Lung (tissue), 16 donors: ENCODE results near the gene SLC10A2. TPM values are rescaled to one million over a fixed set of nuclear protein-coding genes. Genes with fewer than 3 reads are reported as not detected.
"Not testable (repeated sequence)": the region's sequence is repeated elsewhere in the genome, so short reads cannot be mapped to it uniquely, and the experiment has no call there.

ENCODE experiments used
- ATAC-seq: fragments of 200-7000 bp; cut with Tn5 transposase; one replicate; pipeline ENCODE4 v1.9.1; 2020; ENCODE audit warnings: moderate number of reproducible peaks; ENCODE audit not compliant: insufficient read depth, low FRiP score
- DNase-seq, 3 donors: peaks; one replicate each; pipeline ENCODE4 v3.0.0-alpha.2; 2013 to 2017
- H3K27ac ChIP-seq, 2 donors: one replicate each; pipeline ENCODE4 v1.5.1; 2013; ENCODE audit warnings: mild to moderate bottlenecking in 2 of 2, moderate library complexity in 2 of 2, control low read depth in 1 of 2, inconsistent platforms in 1 of 2, low read depth in 1 of 2, low read length in 1 of 2
- H3K27me3 ChIP-seq, 3 donors: one replicate each; pipeline ENCODE4 v1.5.1; 2013; ENCODE audit warnings: low read length in 2 of 3; ENCODE audit not compliant: control insufficient read depth in 3 of 3, insufficient read depth in 3 of 3
- H3K36me3 ChIP-seq, 4 donors: one replicate each; pipeline ENCODE4 v1.5.1; 2013; ENCODE audit warnings: low read length in 4 of 4, mild to moderate bottlenecking in 1 of 4, moderate library complexity in 1 of 4; ENCODE audit not compliant: control insufficient read depth in 4 of 4, insufficient read depth in 4 of 4
- H3K4me1 ChIP-seq, 5 donors: one replicate each; pipeline ENCODE4 v1.5.1; 2013; ENCODE audit warnings: low read length in 5 of 5, mild to moderate bottlenecking in 2 of 5, moderate library complexity in 1 of 5; ENCODE audit not compliant: control insufficient read depth in 5 of 5, insufficient read depth in 5 of 5
- H3K4me3 ChIP-seq: one replicate; pipeline ENCODE4 v1.5.1; 2013; ENCODE audit warnings: mild to moderate bottlenecking, control low read depth, moderate library complexity
- H3K9ac ChIP-seq, 2 donors: one replicate each; pipeline ENCODE4 v1.5.1; 2013; ENCODE audit warnings: low read length in 2 of 2, control low read depth in 1 of 2; ENCODE audit not compliant: insufficient read depth in 1 of 2
- H3K9me3 ChIP-seq, 4 donors: one replicate each; pipeline ENCODE4 v1.5.1; 2013; ENCODE audit warnings: low read length in 3 of 4, mild to moderate bottlenecking in 1 of 4, moderate library complexity in 1 of 4; ENCODE audit not compliant: control insufficient read depth in 4 of 4, insufficient read depth in 3 of 4
- CTCF ChIP-seq: IDR thresholded peaks from 2 replicates; pipeline ENCODE4 v1.5.1; 2012; ENCODE audit warnings: mild to moderate bottlenecking; ENCODE audit errors: control extremely low read depth, extremely low read depth
- WGBS, 2 donors: extraction: QIAGEN DNeasy Blood & Tissue Kit; methylation state at CpG; one replicate each; pipeline ENCODE4 v1.1.7; 2013; 5-methylcytosine and 5-hydroxymethylcytosine counted together
- long read RNA-seq, 5 donors: transcript quantifications; one replicate each; lab custom pipeline, GENCODE V29; 2026
- polyA plus RNA-seq, 2 donors: library from polyadenylated mRNA; stranded (reverse); fragments of 200-250 nt; gene quantifications; one replicate each; pipeline ENCODE4 v1.2.1, GENCODE V29; 2013
- total RNA-seq, 2 donors: library from RNA; depleted of rRNA in 1 of 2; stranded (reverse); fragments of >200 nt in 1 of 2; gene quantifications; one replicate each; pipeline ENCODE4 v1.2.1, GENCODE V29; 2014 to 2021
- donor health status: control.
- donor health status: control.
- donor health status: Bipolar disorder and iron deficiency.
- donor health status: healthy.
- donor health status: DM: yes; HTN: yes; CAD: no.

SLC10A2 gene
- total RNA-seq (10 to 100 TPM in 1 of 2 donors, not detected in 1; 13.7 TPM), polyA plus RNA-seq (not detected)
- long read RNA-seq, donor 1, partial matches to known transcripts, result 0 of 3 reads
- long read RNA-seq, donor 1, other reads (novel, unspliced or antisense), result 0 of 3 reads
- long read RNA-seq, donor 2, partial matches to known transcripts, result 0 of 2 reads
- long read RNA-seq, donor 2, other reads (novel, unspliced or antisense), result 0 of 2 reads
- long read RNA-seq, donor 3, result 0 reads
- long read RNA-seq, donor 4, partial matches to known transcripts, result 0 of 1 reads
- long read RNA-seq, donor 4, other reads (novel, unspliced or antisense), result 0 of 1 reads
- long read RNA-seq, donor 5, partial matches to known transcripts, result 0 of 4 reads
- long read RNA-seq, donor 5, other reads (novel, unspliced or antisense), result 0 of 4 reads

GRCh38 chr13:103066079-103066780, at the start of gene SLC10A2:
Gene SLC10A2, minus strand, starts transcription at chr13:103066417. Its CDS starts 168 bp downstream, at chr13:103066249.
- Histone ChIP-seq H3K36me3 (no peaks in the 10 kb centered on the region), H3K9me3 (no peaks in the 10 kb centered on the region), H3K27ac (no peak within 1 kb of the TSS), H3K4me1 (no peaks in the 10 kb centered on the region), H3K4me3 (no peak within 1 kb of the TSS), H3K27me3 (no peaks in the 10 kb centered on the region), H3K9ac (no peak within 1 kb of the TSS)
- DNase-seq (peak in 1 of 3 donors; percentile 16), ATAC-seq (no peak)
- TF ChIP-seq CTCF, result no peak
- 69 to 77% methylated on average over 9 of the region's 9 CpGs for WGBS, 2 donors

- ATAC-seq, result no peak
- H3K4me3 ChIP-seq, result no peak overlapping the region
- H3K9me3 ChIP-seq, result peaks cover 0 to 3% (median 0%) of the 10 kb centered on the region in 4 donors
- H3K9ac ChIP-seq, result no peak overlapping the region
- peaks cover 0 to 2% (median 0%) of the 10 kb centered on the region in 5 donors for H3K4me1 ChIP-seq
- 62 to 88% methylated on average over 3 of the region's 3 CpGs for WGBS, 2 donors
- H3K27me3 ChIP-seq, result no peaks in the 10 kb centered on the region
- no peak overlapping the region for H3K27ac ChIP-seq
- no peak for DNase-seq
- TF ChIP-seq CTCF, result no peak
- H3K36me3 ChIP-seq, result no peaks in the 10 kb centered on the region
Measured at GRCh38 chr13:103107580-103107979, 41.4 kb upstream of the SLC10A2 start.

- no peak for DNase-seq
Measured at GRCh38 chr13:103104340-103104739, 38.1 kb upstream of the SLC10A2 start.

GRCh38 chr13:103103456-103103855, 37.2 kb upstream of the SLC10A2 start:
- not testable (repeated sequence) for H3K9me3 ChIP-seq, H3K27me3 ChIP-seq, DNase-seq, ATAC-seq, H3K9ac ChIP-seq, H3K4me3 ChIP-seq, H3K36me3 ChIP-seq, H3K27ac ChIP-seq
- peaks cover 0 to 10% (median 0%) of the 10 kb centered on the region in 5 donors for H3K4me1 ChIP-seq
- WGBS, 2 donors, result 94 to 95% methylated on average over 6 of the region's 6 CpGs

More at GRCh38 chr13:103104340-103104739, 38.1 kb upstream of the SLC10A2 start:
- WGBS, 2 donors, result 88 to 90% methylated on average over 5 of the region's 5 CpGs
- Histone ChIP-seq H3K4me3 (no peak overlapping the region), H3K9me3 (peaks cover 0 to 3% (median under 1%) of the 10 kb centered on the region in 4 donors), H3K4me1 (peaks cover 0 to 10% (median 0%) of the 10 kb centered on the region in 5 donors), H3K36me3 (no peaks in the 10 kb centered on the region), H3K9ac (no peak overlapping the region), H3K27ac (no peak overlapping the region), H3K27me3 (no peaks in the 10 kb centered on the region)
- ATAC-seq, result no peak
- TF ChIP-seq CTCF, result no peak
